ENCODE measurements around the gene ADAMTS19.

The ADAMTS19 gene

GRCh38 chr5:129465776-129466344 lies 5.8 kb downstream of the ADAMTS19 start:
- no peak for DNase-seq

DNA sequence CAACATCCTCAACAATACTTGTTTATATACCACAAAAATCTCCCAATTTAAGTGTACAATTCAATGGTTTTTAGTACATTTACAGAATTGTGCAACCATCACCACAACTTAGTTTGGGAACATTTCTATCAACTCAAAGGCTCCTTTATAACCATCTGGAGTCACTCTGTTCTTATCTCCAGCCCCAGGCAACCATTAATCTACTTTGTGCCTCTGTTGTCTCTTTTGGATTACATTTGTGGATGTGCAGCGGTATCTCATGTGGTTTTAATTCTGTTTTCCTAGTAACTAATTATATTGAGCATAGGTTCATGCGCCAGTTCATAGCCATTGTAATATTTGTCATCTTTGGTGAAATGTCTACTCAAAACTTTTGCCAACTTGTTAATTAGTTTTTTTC lies 14.4 kb downstream of the ADAMTS19 start:
- no peak for DNase-seq

GRCh38 chr5:129476751-129477150 lies 16.7 kb downstream of the ADAMTS19 start:
- no peak for DNase-seq

DNA sequence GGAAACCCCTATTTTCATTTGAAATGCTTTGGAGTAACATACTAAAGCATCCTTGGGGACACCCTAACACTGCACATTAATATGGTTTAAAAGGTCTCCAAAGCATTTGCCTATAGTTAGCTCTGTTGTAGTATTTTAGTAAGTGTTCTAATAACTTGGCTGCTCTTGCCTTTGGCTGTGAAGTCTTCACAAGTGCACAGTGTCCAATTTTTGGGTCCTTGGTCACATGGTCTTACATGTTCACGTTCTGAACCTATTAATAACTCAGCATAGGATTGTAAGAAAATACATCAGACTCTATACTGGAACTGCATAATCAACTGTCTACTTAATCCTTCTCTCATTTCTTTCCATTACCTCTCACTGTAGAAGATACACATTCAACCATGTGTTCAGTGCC lies 17.4 kb downstream of the ADAMTS19 start:
- no peak for DNase-seq

GRCh38 chr5:129481161-129481560 lies 21.1 kb downstream of the ADAMTS19 start:
- no peak for DNase-seq

DNA sequence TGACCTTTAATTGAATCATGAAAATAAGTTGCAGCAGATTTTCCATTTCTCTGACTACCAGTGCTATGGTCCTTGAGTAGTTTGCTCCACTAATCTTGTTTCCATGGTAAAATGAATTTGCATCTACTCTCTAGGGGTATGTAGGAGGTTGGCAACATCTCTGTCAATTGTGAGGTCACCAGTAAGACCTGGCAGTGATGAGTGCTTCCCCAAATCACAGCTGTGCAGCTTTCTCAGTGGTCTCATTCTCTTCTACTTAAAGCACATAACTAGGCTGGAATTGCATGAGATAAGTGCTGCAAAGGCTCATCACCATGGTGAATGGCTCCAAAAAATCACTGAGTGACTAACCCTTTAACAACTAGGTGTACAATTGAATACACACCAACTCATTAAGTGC lies 36.3 kb downstream of the ADAMTS19 start:
- no peak for DNase-seq

GRCh38 chr5:129496864-129497595 lies 36.9 kb downstream of the ADAMTS19 start:
- no peak for DNase-seq

DNA sequence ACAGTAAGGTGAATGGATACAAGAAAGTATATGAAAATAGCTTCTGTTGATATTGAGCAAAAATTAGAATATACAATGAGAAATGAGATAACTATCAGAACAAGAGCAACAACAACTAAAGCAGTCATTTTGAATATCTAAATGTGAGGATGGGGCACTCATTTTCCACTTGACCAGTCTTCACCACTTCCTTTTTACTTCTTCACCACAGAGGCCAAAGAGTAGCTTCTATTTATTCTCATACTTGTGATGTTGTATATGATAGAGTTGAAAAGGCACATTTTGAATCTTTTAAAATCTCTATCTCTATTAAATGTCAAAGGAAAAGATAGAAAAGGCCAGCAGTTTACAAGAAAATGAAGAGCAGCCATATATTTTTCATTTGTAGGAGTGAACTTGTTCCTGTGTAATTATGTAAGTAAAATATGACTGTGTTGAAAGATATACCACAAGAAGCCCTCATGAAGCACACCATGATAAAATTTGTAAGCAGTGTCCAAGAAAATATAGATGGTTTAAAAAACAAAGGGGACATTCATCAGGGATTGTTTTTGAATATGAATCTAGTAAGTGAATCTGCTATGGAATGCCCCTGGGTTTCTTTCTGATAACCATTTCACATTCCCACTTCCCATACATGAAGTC lies 39.2 kb downstream of the ADAMTS19 start:
- DNase-seq, result no peak

DNA sequence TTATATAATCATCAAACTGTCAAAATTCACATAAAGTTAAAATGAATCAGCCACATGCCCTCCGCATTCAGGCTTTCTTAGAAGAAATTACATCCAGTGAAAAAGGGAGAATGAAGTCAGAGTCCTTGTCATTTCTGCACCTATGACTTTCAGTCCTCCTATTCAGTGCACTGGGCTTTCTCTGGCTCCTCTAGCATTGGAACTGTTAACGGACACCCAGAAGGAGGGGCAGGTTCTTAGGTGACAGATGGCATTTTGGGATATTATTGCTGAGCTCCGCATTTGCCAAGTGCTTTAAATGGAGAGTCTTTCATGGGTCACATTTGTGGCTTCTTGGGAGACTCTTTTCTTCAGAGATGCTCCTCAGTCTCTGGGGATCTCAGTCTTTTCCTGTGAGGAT lies 40.0 kb downstream of the ADAMTS19 start:
- no peak for DNase-seq

GRCh38 chr5:129506086-129506485 lies 46.0 kb downstream of the ADAMTS19 start:
- no peak for DNase-seq

DNA sequence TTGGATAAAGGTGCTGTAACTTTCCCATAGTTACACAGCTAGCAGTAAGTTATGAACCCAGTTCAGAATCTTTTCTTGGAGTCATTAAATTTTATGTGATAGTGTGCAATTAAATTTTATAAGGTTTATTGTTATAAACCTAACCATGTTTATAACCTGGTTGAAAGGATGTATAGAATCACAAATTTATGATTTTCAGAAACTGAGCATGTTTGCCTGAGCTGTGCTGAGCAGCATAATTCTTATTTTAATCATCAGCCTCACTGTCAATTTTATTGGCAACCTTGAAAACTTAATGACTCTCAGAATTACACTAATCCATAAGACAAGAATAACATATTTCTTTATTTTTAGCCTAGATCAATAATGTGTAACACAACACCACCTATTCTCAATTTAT lies 46.9 kb downstream of the ADAMTS19 start:
- no peak for DNase-seq

DNA sequence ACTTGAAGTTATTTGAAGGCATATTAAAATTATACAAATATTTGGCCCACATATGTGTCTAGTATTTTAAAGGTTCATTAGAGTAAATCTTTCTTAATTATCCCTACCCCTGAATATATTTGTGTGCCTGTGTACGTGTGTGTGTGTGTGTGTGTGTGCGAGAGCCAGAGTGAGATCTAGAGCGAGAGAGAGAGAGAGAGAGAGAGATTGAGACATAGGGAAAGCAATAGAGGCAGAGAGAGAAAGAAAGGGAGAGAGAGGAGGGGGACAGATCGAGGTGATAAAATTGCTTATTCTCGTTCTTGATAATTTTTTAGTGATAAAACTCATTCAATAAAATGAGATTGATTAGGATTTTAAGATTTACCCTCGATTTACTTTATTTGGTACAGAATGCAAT lies 47.4 kb downstream of the ADAMTS19 start:
- no peak for DNase-seq

GRCh38 chr5:129508606-129509005 lies 48.5 kb downstream of the ADAMTS19 start:
- DNase-seq, result no peak

GRCh38 chr5:129509363-129509975 lies 49.4 kb downstream of the ADAMTS19 start:
- no peak for DNase-seq

DNA sequence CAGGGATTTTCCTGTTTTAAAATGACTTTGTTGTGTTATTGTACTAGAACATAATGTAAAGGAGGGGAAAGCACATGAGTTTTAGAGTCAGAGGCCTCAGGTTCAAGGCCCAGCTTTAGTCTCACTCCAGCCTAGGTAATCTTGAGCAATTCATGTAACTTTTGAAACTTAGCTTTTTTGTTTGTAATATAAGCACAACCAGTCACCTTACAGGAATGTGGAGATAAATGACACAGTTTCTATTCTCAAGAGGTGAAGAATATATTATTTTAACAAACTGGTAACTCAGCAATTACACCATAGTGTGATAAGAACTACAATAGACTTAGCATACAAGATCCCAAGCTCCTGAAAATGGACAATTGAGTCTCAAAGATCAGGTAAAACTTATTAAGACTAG lies 51.2 kb downstream of the ADAMTS19 start:
- no peak for DNase-seq

GRCh38 chr5:129541051-129541450 lies 81.0 kb downstream of the ADAMTS19 start:
- no peak for DNase-seq

DNA sequence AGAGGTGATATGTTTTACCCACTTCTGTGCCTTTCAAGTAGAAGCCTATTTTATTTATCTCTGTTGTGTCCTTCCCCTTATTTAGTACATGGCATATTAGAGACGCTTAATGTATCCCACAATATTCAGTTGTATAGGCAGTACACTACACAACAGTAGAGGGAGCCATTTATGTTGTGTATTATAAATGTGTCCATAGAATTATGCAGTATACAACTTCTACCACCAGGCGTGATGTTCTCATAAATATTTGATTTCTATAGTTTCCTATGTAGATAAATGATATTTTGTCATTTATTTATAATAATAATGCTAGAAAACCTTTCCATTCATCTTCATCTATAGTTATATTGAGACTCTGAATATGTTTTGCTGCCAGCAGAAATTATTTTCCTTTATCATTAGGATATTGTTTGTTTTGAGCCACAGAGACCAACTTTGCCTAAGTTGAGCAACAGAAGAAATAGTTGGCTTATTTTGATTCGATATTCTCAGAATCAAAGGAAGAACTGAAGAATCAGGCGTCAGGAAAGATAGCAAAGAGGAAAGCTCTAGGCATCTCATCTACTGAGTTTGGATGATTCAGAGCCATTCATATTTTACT lies 81.7 kb downstream of the ADAMTS19 start:
- no peak for DNase-seq

GRCh38 chr5:129547137-129547536 lies 87.0 kb downstream of the ADAMTS19 start:
- no peak for DNase-seq

DNA sequence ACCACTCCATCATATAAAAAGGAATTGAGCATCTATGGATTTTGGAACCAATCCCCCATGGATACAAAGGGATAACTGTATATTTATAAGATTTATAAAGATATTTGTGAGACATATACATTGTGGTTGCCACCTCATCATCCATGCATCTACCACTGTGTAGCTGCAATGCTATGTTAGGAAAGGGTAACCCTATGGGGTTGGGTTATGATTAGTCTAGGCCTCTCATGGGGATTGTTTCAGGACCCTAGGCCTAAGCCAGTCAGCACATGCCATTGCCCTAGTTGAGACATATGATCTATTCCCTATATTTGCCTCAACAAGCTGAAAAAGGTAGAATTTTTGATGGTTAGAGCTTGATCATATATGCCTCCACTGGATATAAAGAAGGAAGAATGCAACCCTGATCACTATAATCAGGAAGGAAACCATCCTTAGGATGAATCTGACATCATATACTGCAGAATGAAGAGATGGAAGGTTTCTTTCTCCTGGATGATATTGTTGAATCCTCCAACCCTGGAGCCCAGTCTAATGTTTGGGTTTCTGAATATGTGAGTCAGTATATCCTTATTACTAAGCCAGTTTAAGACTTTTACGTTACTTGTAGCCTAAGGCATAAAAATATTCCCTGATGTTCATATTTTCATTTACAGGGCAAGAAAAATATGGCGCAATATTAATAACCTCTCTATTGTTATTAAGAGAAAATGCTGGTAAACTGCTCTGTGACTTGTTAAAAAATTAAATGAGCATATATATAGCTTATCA lies 94.2 kb downstream of the ADAMTS19 start:
- no peak for DNase-seq

DNA sequence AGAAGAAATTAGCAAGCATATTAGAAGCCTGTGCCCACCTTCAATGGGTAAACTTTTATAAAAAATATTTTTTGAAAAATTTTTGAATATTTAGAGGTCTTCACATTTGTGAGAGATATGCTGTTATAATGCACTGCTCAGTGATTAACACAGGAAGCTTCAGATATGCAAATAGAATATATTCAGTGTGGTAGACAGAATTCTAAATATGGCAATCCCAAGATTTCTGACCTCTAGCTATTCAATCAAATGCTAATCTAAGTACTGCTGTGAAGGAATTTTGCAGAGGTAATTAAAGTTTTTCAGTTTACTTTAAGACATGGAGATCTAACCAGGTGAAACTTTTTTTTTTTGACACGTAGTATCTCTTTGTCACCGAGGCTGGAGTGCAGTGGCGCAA lies 103.5 kb downstream of the ADAMTS19 start:
- DNase-seq, result no peak

DNA sequence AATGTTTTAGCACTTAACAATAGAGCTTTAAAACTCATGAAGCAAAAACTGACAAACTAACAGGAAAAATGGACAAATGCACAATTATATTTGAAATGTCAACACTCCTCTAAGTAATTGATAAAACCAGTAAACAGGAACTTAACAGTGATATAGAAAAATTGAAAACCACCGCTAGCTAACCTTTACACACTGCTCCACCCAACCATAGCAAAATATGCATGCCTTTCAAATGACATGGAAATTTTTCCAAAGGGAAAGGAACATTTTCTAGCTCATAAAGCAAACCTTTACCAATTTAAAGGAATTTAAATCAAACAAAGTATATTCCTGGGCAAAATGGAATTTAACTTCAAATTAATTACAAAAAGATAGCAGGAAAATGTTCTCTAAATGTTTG lies 109.2 kb downstream of the ADAMTS19 start:
- DNase-seq, result no peak

- no peak for DNase-seq
These were observed 112.0 kb downstream of the ADAMTS19 start for GRCh38 chr5:129572060-129572459.
